Kidney epithelial cell (primary cell): Measurements from ENCODE around the gene HNRNPUL2. TPM values are rescaled to one million over a fixed set of nuclear protein-coding genes. Genes with fewer than 3 reads are reported as not detected.

ENCODE experiments used
- DNase-seq: peaks from one replicate; pipeline ENCODE4 v3.0.0-alpha.2; 2010; ENCODE audit warnings: low read depth
- H3K27me3 ChIP-seq: 2 replicates; pipeline ENCODE4 v1.6.0; 2011; ENCODE audit warnings: low read length; ENCODE audit not compliant: control insufficient read depth, insufficient read depth
- H3K36me3 ChIP-seq: 2 replicates; pipeline ENCODE4 v1.5.1; 2011; ENCODE audit warnings: low read length; ENCODE audit not compliant: control insufficient read depth, insufficient read depth
- H3K4me3 ChIP-seq: 2 replicates; pipeline ENCODE4 v1.5.1; 2011; ENCODE audit warnings: low read depth, mild to moderate bottlenecking, control low read depth, low read length
- CTCF ChIP-seq: IDR thresholded peaks from 2 replicates; pipeline ENCODE4 v1.5.1; 2011; ENCODE audit warnings: mild to moderate bottlenecking, moderate library complexity, low read length, control low read depth, inconsistent platforms; ENCODE audit not compliant: insufficient read depth, poor library complexity, severe bottlenecking
- total RNA-seq: library from RNA; depleted of rRNA; stranded (reverse); fragments of >200 nt; gene quantifications from 2 replicates; pipeline ENCODE4 v1.2.3, GENCODE V29; 2015

The HNRNPUL2 gene
- total RNA-seq, 1 donor from 2014 or later: 12.8 TPM

- no peak for DNase-seq
- no peak for TF ChIP-seq CTCF
- peaks cover 3% of the 10 kb centered on the region for H3K36me3 ChIP-seq
- no peak overlapping the region for H3K4me3 ChIP-seq
- H3K27me3 ChIP-seq: no peaks in the 10 kb centered on the region
Measured at GRCh38 chr11:62673196-62673525, 54.1 kb downstream of the HNRNPUL2 start.

GRCh38 chr11:62671608-62672389 lies 55.5 kb downstream of the HNRNPUL2 start, which contains the start of the genes LBHD1 and UQCC3:
Gene LBHD1, minus strand, starts transcription at chr11:62672267. Its CDS starts 2,236 bp downstream, at chr11:62670031.
Gene UQCC3, plus strand, starts transcription at chr11:62671673. Its CDS starts 73 bp downstream, at chr11:62671746.
- Histone ChIP-seq H3K27me3 (no peaks in the 10 kb centered on the region), H3K36me3 (no peaks in the 10 kb centered on the region), H3K4me3 (peak within 1 kb of the TSS; percentile 92)
- no peak for DNase-seq
- TF ChIP-seq CTCF: no peak

GRCh38 chr11:62671236-62671607 lies 56.0 kb downstream of the HNRNPUL2 start:
- DNase-seq: no peak
- Histone ChIP-seq H3K27me3 (no peaks in the 10 kb centered on the region), H3K36me3 (no peaks in the 10 kb centered on the region), H3K4me3 (peak overlapping the region; percentile 92)
- no peak for TF ChIP-seq CTCF

GRCh38 chr11:62669420-62670161 lies 57.7 kb downstream of the HNRNPUL2 start:
- TF ChIP-seq CTCF: no peak
- Histone ChIP-seq H3K27me3 (no peaks in the 10 kb centered on the region), H3K36me3 (no peaks in the 10 kb centered on the region), H3K4me3 (no peak overlapping the region)
- no peak for DNase-seq

GRCh38 chr11:62667460-62667859 lies 59.8 kb downstream of the HNRNPUL2 start:
- no peaks in the 10 kb centered on the region for H3K27me3 ChIP-seq
- peaks cover 1% of the 10 kb centered on the region for H3K36me3 ChIP-seq
- no peak for TF ChIP-seq CTCF
- H3K4me3 ChIP-seq: no peak overlapping the region
- no peak for DNase-seq
